ENCODE results near the gene NOP9. TPM values are rescaled to one million over a fixed set of nuclear protein-coding genes. Genes with fewer than 3 reads are reported as not detected.

Gene NOP9
- polyA plus RNA-seq, 1 experiment = 12.0 TPM

- POLR2A ChIA-PET = interaction anchor here (1.2 kb wide), 1 partner anchor 50 kb away, joined by 3 read pairs; the partner anchor contains the start of gene TINF2
Observed at GRCh38 chr14:24292118-24292807, 7.4 kb upstream of the NOP9 start.

DNA sequence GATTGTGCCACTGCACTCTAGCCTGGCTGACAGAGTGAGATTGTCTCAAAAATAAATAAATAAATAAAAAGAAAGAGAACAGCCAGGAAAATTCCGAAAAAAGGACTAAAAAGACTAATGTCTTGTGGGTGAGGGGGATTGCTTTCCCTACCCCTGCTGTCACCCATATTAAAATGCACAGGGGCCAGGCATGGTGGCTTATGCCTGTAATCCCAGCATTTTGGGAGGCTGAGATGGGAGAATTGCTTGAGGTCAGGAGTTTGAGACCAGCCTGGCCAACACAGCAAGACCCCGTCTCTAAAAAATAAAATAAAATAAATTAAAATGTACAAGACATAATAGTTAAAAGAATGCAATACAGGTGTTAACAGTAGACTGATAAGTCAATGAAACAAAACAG lies 6.1 kb upstream of the NOP9 start:
- no peaks in the 10 kb centered on the region for H3K27me3 ChIP-seq (ENCODE audit: control insufficient read depth, insufficient read depth, low read length)
- no peaks in the 10 kb centered on the region for H3K9me3 ChIP-seq (ENCODE audit: control insufficient read depth, insufficient read depth, low read length)
- no peak overlapping the region for H3K4me3 ChIP-seq (ENCODE audit: low read depth, low read length)
- H3K27ac ChIP-seq (ENCODE audit: low read depth, low read length) = no peak overlapping the region
- TF ChIP-seq, protein P1, sequence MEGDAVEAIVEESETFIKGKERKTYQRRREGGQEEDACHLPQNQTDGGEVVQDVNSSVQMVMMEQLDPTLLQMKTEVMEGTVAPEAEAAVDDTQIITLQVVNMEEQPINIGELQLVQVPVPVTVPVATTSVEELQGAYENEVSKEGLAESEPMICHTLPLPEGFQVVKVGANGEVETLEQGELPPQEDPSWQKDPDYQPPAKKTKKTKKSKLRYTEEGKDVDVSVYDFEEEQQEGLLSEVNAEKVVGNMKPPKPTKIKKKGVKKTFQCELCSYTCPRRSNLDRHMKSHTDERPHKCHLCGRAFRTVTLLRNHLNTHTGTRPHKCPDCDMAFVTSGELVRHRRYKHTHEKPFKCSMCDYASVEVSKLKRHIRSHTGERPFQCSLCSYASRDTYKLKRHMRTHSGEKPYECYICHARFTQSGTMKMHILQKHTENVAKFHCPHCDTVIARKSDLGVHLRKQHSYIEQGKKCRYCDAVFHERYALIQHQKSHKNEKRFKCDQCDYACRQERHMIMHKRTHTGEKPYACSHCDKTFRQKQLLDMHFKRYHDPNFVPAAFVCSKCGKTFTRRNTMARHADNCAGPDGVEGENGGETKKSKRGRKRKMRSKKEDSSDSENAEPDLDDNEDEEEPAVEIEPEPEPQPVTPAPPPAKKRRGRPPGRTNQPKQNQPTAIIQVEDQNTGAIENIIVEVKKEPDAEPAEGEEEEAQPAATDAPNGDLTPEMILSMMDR (IDR thresholded peaks at IDR 0.05; ENCODE audit: low read depth, low read length) = no peak
- no peak for DNase-seq (ENCODE audit: low read depth, low spot score)
- ChIA-PET CTCF (interaction anchor here (0.8 to 1.9 kb wide), 4 partner anchors 14 to 138 kb away, joined by 3 to 11 read pairs (median 4); partner anchors contain the start of genes CIDEB and MDP1), POLR2A (no interaction called here)

More at GRCh38 chr14:24292118-24292807, 7.4 kb upstream of the NOP9 start:
- Histone ChIP-seq H3K9me3 (ENCODE audit: control insufficient read depth, insufficient read depth, low read length) (no peaks in the 10 kb centered on the region), H3K27me3 (ENCODE audit: control insufficient read depth, insufficient read depth, low read length) (no peaks in the 10 kb centered on the region), H3K4me3 (ENCODE audit: low read depth, low read length) (no peak overlapping the region), H3K27ac (ENCODE audit: low read depth, low read length) (no peak overlapping the region)
- no peak for DNase-seq (ENCODE audit: low read depth, low spot score)
- CTCF ChIA-PET = interaction anchor here (0.8 to 1.9 kb wide), 5 partner anchors 16 to 139 kb away, joined by 3 to 11 read pairs (median 3); partner anchors contain the start of genes CIDEB and MDP1
- TF ChIP-seq, protein P1 (IDR thresholded peaks at IDR 0.05; ENCODE audit: low read depth, low read length) = no peak

- H3K27ac ChIP-seq (ENCODE audit: low read depth, low read length) = peak overlapping the region; percentile 75
- CTCF ChIA-PET = interaction anchor here (0.6 to 7.6 kb wide), 37 partner anchors 12 to 282 kb away, joined by 3 to 87 read pairs (median 5); partner anchors contain the start of genes CHMP4A, CIDEB, DCAF11 and EMC9
Observed at GRCh38 chr14:24296341-24297157, 3.1 kb upstream of the NOP9 start.

GRCh38 chr14:24297190-24297964 lies 2.3 kb upstream of the NOP9 start:
- TF ChIP-seq, protein P1 (IDR thresholded peaks at IDR 0.05; ENCODE audit: low read depth, low read length) = peak; percentile 48; the same call in 1 of the 2 replicates
- POLR2A ChIA-PET = interaction anchor here (0.6 to 1.9 kb wide), 2 partner anchors 55 to 99 kb away, joined by 11 to 14 read pairs; partner anchors contain the start of gene TINF2
- Histone ChIP-seq H3K4me3 (ENCODE audit: low read depth, low read length) (no peak overlapping the region), H3K9me3 (ENCODE audit: control insufficient read depth, insufficient read depth, low read length) (no peaks in the 10 kb centered on the region), H3K27me3 (ENCODE audit: control insufficient read depth, insufficient read depth, low read length) (no peaks in the 10 kb centered on the region), H3K27ac (ENCODE audit: low read depth, low read length) (peak overlapping the region; percentile 31)
- DNase-seq (ENCODE audit: low read depth, low spot score) = no peak
- CTCF ChIA-PET = interaction anchor here (0.7 to 7.6 kb wide), 28 partner anchors 8 to 240 kb away, joined by 3 to 87 read pairs (median 6); partner anchors contain the start of genes CIDEB, IRF9, LTB4R2 and MDP1

More at GRCh38 chr14:24296341-24297157, 3.1 kb upstream of the NOP9 start:
- no peaks in the 10 kb centered on the region for H3K27me3 ChIP-seq (ENCODE audit: control insufficient read depth, insufficient read depth, low read length)
- TF ChIP-seq, protein P1 (IDR thresholded peaks at IDR 0.05; ENCODE audit: low read depth, low read length) = peak; percentile 86
- H3K9me3 ChIP-seq (ENCODE audit: control insufficient read depth, insufficient read depth, low read length) = no peaks in the 10 kb centered on the region
- no peak overlapping the region for H3K4me3 ChIP-seq (ENCODE audit: low read depth, low read length)
- DNase-seq (ENCODE audit: low read depth, low spot score) = peak; percentile 83
- POLR2A ChIA-PET = interaction anchor here (1.9 kb wide), 1 partner anchor 54 kb away, joined by 14 read pairs; the partner anchor contains the start of gene TINF2

All from AG04450 (cell line).